H54 (cell line): ENCODE results near the gene MAGI1.

ENCODE experiments used
- DNase-seq: peaks from one replicate; pipeline ENCODE4 v3.0.0; 2011; ENCODE audit warnings: low spot score, mixed read lengths; ENCODE audit not compliant: insufficient read length
- FAIRE-seq: peaks from 3 replicates; lab custom pipeline; 2011; peaks lifted over from hg19 to GRCh38; lab: Jason Lieb, UNC
- POLR2A ChIP-seq: IDR thresholded peaks from 2 replicates; pipeline ENCODE4 v1.6.1; 2011; ENCODE audit warnings: low read depth, mild to moderate bottlenecking, low read length

MAGI1 gene

GRCh38 chr3:65776494-65776893 lies 262.2 kb downstream of the MAGI1 start:
- FAIRE-seq = no peak
- no peak for DNase-seq
- no peak for TF ChIP-seq POLR2A

- DNase-seq (no peak), FAIRE-seq (no peak)
- no peak for TF ChIP-seq POLR2A
Observed at GRCh38 chr3:65776081-65776480, 262.6 kb downstream of the MAGI1 start.

- no peak for TF ChIP-seq POLR2A
- DNase-seq = no peak
- FAIRE-seq = no peak
Observed at GRCh38 chr3:65772758-65773157, 266.0 kb downstream of the MAGI1 start.

- no peak for DNase-seq
- no peak for FAIRE-seq
- TF ChIP-seq POLR2A = no peak
Observed at GRCh38 chr3:65767551-65767950, 271.2 kb downstream of the MAGI1 start.

- DNase-seq = no peak
- no peak for FAIRE-seq
- no peak for TF ChIP-seq POLR2A
Observed at GRCh38 chr3:65762235-65762580, 276.5 kb downstream of the MAGI1 start.

- DNase-seq (no peak), FAIRE-seq (no peak)
- no peak for TF ChIP-seq POLR2A
Observed at GRCh38 chr3:65761446-65762234, 277.1 kb downstream of the MAGI1 start.

- DNase-seq = no peak
- no peak for TF ChIP-seq POLR2A
- FAIRE-seq = no peak
Observed at GRCh38 chr3:65758876-65759598, 279.7 kb downstream of the MAGI1 start.

GRCh38 chr3:65758438-65758837 lies 280.3 kb downstream of the MAGI1 start:
- DNase-seq (no peak), FAIRE-seq (no peak)
- no peak for TF ChIP-seq POLR2A

- FAIRE-seq = no peak
Observed at GRCh38 chr3:65752636-65753035, 286.1 kb downstream of the MAGI1 start.

GRCh38 chr3:65751123-65751700 lies 287.5 kb downstream of the MAGI1 start:
- DNase-seq (peak; percentile 17), FAIRE-seq (no peak)
- TF ChIP-seq POLR2A = no peak

More at GRCh38 chr3:65752636-65753035, 286.1 kb downstream of the MAGI1 start:
- DNase-seq = no peak
- TF ChIP-seq POLR2A = no peak

- FAIRE-seq (no peak), DNase-seq (no peak)
- no peak for TF ChIP-seq POLR2A
Observed at GRCh38 chr3:65749066-65749465, 289.7 kb downstream of the MAGI1 start.

- DNase-seq = no peak
- no peak for FAIRE-seq
- TF ChIP-seq POLR2A = no peak
Observed at GRCh38 chr3:65748326-65748725, 290.4 kb downstream of the MAGI1 start.

- FAIRE-seq (no peak), DNase-seq (no peak)
- no peak for TF ChIP-seq POLR2A
Observed at GRCh38 chr3:65746848-65747247, 291.9 kb downstream of the MAGI1 start.

- no peak for TF ChIP-seq POLR2A
- no peak for DNase-seq
- FAIRE-seq = no peak
Observed at GRCh38 chr3:65745306-65745705, 293.4 kb downstream of the MAGI1 start.

GRCh38 chr3:65742914-65743313 lies 295.8 kb downstream of the MAGI1 start:
- no peak for DNase-seq
- no peak for FAIRE-seq
- TF ChIP-seq POLR2A = no peak
